Brain pericyte (primary cell): ENCODE data around the gene CDK7.
"Not testable (repeated sequence)": the region's sequence is repeated elsewhere in the genome, so short reads cannot be mapped to it uniquely, and the experiment has no call there.

ENCODE experiments used
- DNase-seq: peaks from one replicate; pipeline ENCODE4 v3.0.0-alpha.2; 2012; ENCODE audit warnings: low read depth, low spot score

The CDK7 gene

GRCh38 chr5:69236733-69237132 is 2.0 kb downstream of the CDK7 start:
- not testable (repeated sequence) for DNase-seq

DNA sequence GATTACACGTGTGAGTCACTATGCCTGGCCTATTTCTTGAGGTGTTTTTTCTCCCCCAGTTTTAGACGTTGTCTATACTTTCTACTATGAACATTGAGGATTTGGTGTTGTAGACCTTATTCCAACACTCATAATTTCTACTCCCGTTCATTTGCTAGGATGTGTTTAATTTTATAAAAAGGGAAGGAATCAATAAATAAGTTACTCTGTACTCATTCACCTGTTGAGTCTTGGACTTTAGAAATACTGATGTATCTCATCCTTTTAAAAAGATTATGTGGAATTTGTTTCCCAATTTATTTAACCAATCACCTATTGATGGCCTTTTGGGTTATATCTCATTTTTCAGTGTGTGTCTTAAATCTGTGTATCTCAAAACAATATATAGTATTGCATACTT is 3.2 kb downstream of the CDK7 start:
- no peak for DNase-seq

DNA sequence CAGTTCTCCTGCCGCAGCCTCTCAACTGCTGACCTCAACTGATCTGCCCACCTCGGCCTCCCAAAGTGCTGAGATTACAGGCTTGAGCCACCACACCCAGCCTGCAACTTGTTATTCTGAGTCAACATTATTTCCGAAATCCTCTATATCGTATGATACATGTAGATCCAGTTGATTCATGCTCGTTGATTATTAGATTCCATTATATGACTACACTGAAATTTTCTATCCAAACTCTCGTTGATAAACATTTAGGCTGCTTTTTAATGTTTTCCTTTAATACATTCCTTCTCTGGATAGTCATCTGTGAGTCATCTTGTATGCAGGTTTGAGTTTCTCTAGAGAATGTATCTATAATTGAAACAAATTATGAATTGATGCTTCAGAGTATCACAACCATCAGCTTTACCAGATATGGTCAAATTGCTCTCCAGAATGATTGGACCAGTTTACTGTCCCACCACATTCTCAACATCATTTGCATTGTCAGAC is 4.1 kb downstream of the CDK7 start:
- no peak for DNase-seq

DNA sequence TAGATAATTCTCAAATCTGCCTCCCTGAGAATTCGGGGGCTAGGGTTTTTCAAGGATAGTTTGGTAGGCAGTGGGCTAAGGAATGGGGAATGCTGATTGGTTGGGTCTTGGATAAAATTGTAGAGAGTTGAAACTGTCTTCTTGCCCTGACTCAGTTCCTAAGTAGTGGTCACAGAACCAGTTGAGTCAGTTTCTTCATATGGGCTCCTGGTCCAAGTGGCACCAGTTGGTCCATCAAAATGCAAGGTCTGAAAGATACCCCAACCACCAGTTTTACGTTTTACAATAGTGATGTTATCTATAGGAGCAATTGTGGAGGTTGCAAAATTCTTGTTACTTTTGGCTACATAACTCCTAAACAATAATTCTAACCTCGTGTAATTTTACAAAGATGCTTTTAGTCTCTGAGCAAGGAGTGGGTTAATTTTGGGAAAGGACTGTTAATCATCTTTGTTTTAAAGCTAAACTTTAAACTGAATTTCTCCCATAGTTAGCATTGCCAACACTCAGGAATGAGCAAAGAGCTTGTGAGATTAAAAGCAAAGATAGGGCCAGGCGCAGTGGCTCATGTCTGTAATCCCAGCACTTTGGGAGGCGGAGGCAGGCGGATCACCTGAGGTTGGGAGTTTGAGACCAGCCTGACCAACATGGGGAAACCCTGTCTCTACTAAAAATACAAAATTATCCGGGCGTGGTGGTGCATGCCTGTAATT is 7.7 kb downstream of the CDK7 start:
- DNase-seq = no peak

DNA sequence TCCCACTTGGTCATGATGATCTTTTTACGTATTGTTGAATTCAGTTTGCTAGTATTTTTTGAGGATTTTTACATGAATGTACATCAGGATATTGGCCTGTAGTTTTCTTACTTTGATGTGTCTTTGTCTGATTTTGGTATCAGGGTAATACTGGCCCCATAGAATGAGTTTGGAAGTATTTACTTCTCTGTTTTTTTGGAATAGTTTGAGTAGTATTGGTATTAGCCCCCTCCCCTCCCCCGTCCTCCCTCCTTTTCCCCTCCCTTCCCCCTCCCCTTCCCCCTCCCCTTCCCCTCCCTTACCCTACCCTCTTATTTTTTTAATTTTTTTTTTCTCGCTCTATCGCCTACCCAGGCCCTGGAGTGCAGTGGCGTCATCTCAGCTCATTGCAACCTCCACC is 10.3 kb downstream of the CDK7 start:
- DNase-seq = no peak

DNA sequence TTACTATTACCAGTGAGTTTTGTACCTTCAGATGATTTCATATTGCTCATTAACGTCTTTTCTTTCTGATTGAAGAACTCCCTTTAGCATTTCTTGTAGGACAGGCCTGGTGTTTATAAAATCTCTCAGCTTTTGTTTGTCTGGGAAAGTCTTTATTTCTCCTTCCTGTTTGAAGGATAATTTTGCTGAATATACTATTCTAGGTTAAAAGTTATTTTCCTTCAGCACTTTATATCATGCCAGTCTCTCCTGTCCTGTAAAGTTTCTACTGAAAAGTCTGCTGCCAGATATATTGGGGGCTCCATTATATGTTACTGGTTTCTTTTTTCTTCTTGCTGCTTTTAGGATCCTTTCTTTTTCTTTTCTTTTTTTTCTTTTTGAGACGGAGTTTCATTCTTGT is 13.3 kb downstream of the CDK7 start:
- no peak for DNase-seq

- no peak for DNase-seq
Observed at GRCh38 chr5:69250593-69250992, 15.9 kb downstream of the CDK7 start.

DNA sequence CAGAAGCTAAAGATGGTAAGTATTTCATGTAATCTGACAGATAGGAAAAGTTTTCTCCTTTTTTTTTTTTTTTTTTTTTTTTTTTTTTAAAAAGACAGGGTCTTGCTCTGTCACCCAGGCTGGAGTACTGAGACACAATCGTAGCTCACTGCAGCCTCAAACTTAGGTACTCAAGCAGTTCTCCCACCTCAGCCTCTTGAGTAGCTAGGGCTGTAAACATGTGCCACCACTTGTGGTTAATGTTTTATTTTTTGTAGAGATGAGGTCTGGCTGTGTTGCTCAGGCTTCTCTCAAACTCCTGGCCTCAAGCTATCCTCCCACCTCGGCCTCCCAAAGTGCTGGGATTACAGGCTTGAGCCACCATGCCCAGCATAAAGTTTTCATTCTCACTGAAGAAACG is 17.8 kb downstream of the CDK7 start:
- DNase-seq = no peak

- DNase-seq = not testable (repeated sequence)
Observed at GRCh38 chr5:69255940-69256339, 21.3 kb downstream of the CDK7 start.

DNA sequence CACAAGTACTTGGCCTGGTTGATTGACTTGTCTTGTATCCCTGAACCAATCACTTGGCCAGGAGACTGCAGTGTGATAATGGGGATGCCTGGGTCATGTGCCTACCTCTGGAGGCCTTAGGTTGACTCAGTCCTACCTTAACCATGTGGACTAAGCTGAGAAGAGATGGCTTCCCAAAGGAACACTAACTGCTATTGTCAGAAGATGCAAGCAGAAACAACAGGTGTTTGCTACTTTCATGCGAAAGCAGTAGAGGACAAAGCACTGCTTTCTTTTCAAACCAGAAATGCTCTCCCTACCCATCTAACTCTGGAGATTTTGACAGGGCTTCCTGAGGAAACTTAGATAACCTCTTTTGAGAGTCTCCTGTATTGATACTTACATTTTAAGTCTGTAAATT is 22.9 kb downstream of the CDK7 start:
- DNase-seq = no peak

DNA sequence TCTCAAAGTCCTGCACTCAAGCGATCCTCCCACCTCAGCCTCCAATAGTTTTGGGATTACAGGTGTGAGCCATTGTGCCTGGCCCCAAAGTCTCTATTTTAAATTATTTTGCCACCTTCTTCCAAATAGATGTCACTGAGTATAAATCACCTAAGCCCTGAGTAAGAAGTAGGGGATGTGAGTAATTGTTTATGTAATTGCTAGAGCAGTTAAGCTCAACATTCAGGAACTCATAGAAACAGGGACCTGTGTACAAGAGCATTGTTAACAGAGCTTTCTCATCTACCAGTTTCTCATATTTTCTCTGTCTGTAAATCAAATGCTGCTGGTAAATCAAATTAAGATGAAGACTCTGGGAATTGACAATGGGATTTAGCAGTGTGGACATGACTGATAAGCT is 26.3 kb downstream of the CDK7 start:
- no peak for DNase-seq

DNA sequence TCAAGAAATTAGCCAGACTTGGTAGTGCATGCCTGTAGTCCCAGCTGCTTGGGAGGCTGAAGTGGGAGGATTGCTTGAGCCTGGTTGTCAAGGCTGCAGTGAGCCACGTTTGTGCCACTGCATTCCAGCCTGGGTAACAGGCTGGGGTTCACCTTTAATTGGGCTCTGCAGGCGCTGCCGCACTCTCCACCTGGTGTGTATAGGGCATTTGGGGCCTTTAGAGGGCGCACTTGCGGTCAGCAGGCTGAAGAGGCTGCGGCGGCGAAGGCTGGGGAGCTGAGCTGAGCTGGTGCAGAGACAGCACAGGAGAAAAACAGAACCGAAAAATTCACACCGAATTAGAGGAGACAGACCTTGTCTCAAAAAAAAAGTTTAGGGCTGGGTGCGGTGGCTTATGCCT is 31.2 kb downstream of the CDK7 start:
- no peak for DNase-seq

GRCh38 chr5:69268899-69269298 is 34.2 kb downstream of the CDK7 start:
- DNase-seq = no peak

- no peak for DNase-seq
Observed at GRCh38 chr5:69270840-69271239, 36.2 kb downstream of the CDK7 start.

GRCh38 chr5:69271376-69271775 is 36.7 kb downstream of the CDK7 start:
- DNase-seq = no peak

GRCh38 chr5:69275563-69275962 is 40.9 kb downstream of the CDK7 start:
- no peak for DNase-seq

- no peak for DNase-seq
Observed at GRCh38 chr5:69276422-69277174, 41.9 kb downstream of the CDK7 start.

DNA sequence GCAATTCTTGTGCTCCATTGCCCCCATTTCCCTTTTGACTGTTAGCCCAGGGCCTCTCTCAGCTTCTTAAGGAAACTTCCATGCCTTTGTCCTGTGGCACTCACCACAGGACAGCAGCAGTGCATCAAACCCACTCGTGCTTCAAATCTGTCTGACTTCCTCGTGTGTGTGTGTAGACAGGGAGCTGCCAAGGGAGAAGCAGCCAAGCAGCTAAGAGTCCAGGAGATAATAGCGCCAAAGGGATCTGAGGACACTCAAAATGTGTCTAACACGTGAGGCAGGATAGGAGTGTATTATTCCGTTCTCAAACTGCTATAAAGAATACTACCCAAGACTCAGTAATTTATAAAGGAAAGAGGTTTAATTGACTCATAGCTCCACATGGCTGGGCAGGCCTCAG is 44.8 kb downstream of the CDK7 start:
- no peak for DNase-seq

- DNase-seq = no peak
Observed at GRCh38 chr5:69281114-69281513, 46.4 kb downstream of the CDK7 start.

- DNase-seq = no peak
Observed at GRCh38 chr5:69284203-69284602, 49.5 kb downstream of the CDK7 start.

DNA sequence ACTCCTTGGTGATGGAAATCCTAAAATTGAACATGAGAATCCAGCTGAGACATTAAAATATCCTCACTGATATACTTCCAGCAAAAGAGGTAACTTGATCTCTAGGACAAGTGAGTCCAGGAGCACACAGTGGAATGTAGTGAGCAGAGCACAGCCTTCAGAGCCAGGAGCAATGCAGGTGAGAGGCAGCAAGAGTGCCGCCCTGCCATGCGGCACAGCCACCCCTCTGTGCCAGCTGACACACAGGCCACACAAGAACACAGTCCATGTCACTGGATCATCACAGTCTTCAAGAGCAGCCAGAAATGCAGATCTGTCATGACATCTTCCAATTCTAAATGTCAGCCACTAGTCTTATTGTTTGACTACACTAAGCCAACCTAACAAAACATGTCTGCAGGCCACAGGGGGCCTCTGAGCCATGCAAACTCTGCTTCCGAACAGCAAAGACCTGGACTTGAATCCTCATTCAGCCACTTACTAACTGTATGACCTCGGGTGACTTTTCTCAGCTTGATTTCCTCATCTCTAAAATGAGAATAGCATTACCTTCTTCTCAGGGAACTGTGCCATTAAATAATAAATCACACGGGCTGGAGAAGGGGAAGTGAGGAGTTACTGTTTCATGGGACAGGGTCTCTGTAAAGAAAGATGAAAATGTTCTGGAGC is 50.9 kb downstream of the CDK7 start:
- DNase-seq = no peak

GRCh38 chr5:69288069-69288468 is 53.4 kb downstream of the CDK7 start:
- DNase-seq = no peak

GRCh38 chr5:69288688-69289087 is 54.0 kb downstream of the CDK7 start:
- no peak for DNase-seq
